SK-N-MC (cell line): ENCODE data around the gene SLC24A4.

ENCODE experiments used
- EZH2 ChIP-seq: fragments of 200-600 bp; sonication (generic); IDR thresholded peaks from one replicate; pipeline ENCODE4 v1.6.1; 2017; ENCODE audit warnings: antibody characterized with exemption
- FOXP2 ChIP-seq: optimal IDR thresholded peaks from 2 replicates; pipeline ENCODE3; 2011; ENCODE audit warnings: mild to moderate bottlenecking, moderate library complexity; ENCODE audit not compliant: insufficient read depth; ENCODE audit errors: extremely low read length, control extremely low read depth
- POLR2AphosphoS5 ChIP-seq: IDR thresholded peaks from 2 replicates; pipeline ENCODE4 v1.6.1; 2012; ENCODE audit warnings: mild to moderate bottlenecking, low read depth, low read length, borderline replicate concordance

- TF ChIP-seq POLR2AphosphoS5 (no peak), EZH2 (no peak), FOXP2 (no peak)
Measured at GRCh38 chr14:92386637-92387036, 63.7 kb downstream of the SLC24A4 start.
